WI38 (cell line): Measurements from ENCODE around the gene ZSWIM8.
A peak's percentile ranks its signal among the peaks of the same experiment; 100 is the strongest.
"Not testable (repeated sequence)": the region's sequence is repeated elsewhere in the genome, so short reads cannot be mapped to it uniquely, and the experiment has no call there.

Experiments used
- H3K4me3 ChIP-seq: 2 replicates; pipeline ENCODE4 v1.5.1; 2011; ENCODE audit warnings: low read depth, mild to moderate bottlenecking, control low read depth, low read length
- TF ChIP-seq, protein P1 (sequence below): IDR thresholded peaks from 2 replicates; pipeline ENCODE4 v1.5.1; 2012; ENCODE audit warnings: low read depth, mild to moderate bottlenecking, control low read depth, low read length

Gene ZSWIM8

DNA sequence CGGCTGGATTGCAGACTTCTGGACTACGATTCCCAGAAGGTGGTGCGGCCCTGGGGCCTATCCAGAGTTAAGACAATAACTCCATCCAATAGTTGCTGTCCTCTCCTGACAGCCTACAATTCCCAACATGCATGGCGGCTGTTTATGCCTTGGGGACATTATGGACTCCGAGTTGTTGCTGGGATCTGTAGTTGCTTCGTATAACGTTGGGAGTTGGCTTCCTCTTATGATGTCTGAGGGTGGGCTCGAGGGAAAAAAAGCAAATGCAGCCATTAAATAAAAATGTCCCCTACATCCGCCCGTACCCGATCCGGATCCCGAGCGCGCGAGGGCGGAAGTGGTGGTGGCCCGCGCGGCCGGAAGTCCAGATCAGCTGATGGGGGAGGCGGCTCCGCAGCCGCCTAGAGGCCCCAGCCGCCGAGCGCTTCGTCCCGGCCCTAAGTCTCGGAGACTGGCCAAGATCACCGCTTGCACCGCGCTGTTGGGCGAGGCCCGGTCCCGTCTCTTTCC lies at the start of gene ZSWIM8:
Gene ZSWIM8 (plus strand): TSS at position 396 of the 510 bp plus-strand sequence. CDS start 273 bp downstream, outside the sequence.
- H3K4me3 ChIP-seq: peak within 1 kb of the TSS; percentile 91
- TF ChIP-seq, protein P1, sequence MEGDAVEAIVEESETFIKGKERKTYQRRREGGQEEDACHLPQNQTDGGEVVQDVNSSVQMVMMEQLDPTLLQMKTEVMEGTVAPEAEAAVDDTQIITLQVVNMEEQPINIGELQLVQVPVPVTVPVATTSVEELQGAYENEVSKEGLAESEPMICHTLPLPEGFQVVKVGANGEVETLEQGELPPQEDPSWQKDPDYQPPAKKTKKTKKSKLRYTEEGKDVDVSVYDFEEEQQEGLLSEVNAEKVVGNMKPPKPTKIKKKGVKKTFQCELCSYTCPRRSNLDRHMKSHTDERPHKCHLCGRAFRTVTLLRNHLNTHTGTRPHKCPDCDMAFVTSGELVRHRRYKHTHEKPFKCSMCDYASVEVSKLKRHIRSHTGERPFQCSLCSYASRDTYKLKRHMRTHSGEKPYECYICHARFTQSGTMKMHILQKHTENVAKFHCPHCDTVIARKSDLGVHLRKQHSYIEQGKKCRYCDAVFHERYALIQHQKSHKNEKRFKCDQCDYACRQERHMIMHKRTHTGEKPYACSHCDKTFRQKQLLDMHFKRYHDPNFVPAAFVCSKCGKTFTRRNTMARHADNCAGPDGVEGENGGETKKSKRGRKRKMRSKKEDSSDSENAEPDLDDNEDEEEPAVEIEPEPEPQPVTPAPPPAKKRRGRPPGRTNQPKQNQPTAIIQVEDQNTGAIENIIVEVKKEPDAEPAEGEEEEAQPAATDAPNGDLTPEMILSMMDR: no peak

GRCh38 chr10:73740501-73741254 lies 44.7 kb upstream of the ZSWIM8 start:
- H3K4me3 ChIP-seq: not testable (repeated sequence)

GRCh38 chr10:73742454-73742734 lies 43.0 kb upstream of the ZSWIM8 start:
- H3K4me3 ChIP-seq: no peak overlapping the region
- TF ChIP-seq, protein P1: no peak

DNA sequence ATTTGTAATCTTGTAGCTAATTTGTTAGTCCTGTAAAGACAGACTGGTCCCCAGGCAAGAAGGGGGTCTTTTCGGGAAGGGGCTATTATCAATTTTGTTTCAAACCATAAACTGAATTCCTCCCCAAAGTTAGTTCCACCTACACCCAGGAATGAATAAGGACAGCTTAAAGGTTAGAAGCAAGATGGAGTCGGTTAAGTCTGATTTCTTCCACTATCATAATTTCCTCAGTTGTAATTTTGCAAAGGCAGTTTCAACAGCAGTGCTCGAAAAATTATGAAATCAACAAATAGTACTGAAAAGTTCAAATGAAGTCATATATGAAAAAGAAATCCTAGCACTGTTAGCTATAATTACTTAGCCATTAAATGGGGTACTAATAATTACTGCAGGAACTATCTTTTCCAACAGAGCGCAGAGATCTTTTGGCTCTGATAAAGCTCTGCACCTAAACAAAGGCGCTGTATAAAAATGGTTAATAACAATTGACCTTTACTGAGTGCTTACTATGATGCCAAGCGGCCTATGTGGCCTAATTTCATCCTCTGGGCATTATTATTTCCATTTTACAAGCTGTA lies 42.0 kb upstream of the ZSWIM8 start:
- peak overlapping the region; percentile 98 for H3K4me3 ChIP-seq
- TF ChIP-seq, protein P1: no peak

GRCh38 chr10:73743905-73744663 lies 41.3 kb upstream of the ZSWIM8 start, which contains the start of gene SEC24C:
Gene SEC24C, plus strand, starts transcription at chr10:73744372. Its CDS starts 2,461 bp downstream, at chr10:73746833.
- TF ChIP-seq, protein P1: no peak
- peak within 1 kb of the TSS; percentile 98 for H3K4me3 ChIP-seq

DNA sequence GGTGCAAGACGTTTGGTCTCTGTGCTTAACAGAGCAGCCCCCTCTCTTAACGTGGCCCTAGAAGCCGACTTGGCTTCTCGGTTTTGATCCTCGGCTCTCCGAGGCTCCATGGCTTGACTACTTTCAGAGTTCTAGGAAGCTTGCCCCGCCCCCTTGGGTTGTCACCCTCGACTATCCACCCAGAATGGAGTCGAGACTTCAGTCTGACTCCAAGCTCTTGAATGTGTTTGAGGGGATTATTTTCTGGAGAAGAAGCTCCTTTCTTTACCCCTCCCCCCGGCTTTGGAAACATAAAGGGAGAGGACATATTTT lies 40.8 kb upstream of the ZSWIM8 start:
- peak overlapping the region; percentile 98 for H3K4me3 ChIP-seq
- TF ChIP-seq, protein P1: no peak

DNA sequence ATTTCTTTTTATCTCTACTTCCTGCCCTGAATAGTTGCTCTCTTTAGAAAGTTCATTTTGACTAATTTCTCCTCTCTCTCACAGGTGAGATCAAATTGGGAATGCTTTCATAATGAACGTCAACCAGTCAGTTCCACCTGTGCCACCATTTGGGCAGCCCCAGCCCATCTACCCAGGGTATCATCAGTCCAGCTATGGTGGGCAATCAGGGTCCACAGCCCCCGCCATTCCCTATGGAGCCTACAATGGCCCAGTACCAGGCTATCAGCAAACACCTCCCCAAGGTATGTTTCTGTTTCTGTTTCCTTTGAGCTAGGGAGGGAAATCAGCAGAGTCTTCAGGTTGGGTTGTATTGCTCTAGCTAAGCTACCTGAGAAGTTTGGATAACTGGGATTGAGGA lies 38.7 kb upstream of the ZSWIM8 start:
- TF ChIP-seq, protein P1: no peak

More for the DNA sequence above, 38.7 kb upstream of the ZSWIM8 start:
- no peak overlapping the region for H3K4me3 ChIP-seq
